RWPE1 (cell line): Measurements from ENCODE around the gene P2RX5.

Experiments
- CTCF ChIA-PET: fragments of 350-600 bp; sonication (Branson Sonifier 250); formaldehyde crosslinking; extraction: SDS; loops from one replicate; lab custom pipeline; 2021; lab: Yijun Ruan, JAX
- POLR2A ChIA-PET: fragments of 400-600 bp; formaldehyde crosslinking; extraction: SDS; loops from one replicate; lab custom pipeline; 2020; ENCODE audit warnings: antibody characterized with exemption; ENCODE audit not compliant: low non-redundant PET; lab: Yijun Ruan, JAX
- DNase-seq: peaks from one replicate; pipeline ENCODE4 v3.0.0; 2012; ENCODE audit warnings: low spot score
- H3K27ac ChIP-seq: fragments of 450-650 bp; 2 replicates; pipeline ENCODE4 v1.5.1; 2017
- CTCF ChIP-seq: fragments of 450-650 bp; conservative IDR thresholded peaks from 2 replicates; pipeline ENCODE4 v1.5.1; 2017; ENCODE audit warnings: low read depth, mild to moderate bottlenecking

P2RX5 gene

DNA sequence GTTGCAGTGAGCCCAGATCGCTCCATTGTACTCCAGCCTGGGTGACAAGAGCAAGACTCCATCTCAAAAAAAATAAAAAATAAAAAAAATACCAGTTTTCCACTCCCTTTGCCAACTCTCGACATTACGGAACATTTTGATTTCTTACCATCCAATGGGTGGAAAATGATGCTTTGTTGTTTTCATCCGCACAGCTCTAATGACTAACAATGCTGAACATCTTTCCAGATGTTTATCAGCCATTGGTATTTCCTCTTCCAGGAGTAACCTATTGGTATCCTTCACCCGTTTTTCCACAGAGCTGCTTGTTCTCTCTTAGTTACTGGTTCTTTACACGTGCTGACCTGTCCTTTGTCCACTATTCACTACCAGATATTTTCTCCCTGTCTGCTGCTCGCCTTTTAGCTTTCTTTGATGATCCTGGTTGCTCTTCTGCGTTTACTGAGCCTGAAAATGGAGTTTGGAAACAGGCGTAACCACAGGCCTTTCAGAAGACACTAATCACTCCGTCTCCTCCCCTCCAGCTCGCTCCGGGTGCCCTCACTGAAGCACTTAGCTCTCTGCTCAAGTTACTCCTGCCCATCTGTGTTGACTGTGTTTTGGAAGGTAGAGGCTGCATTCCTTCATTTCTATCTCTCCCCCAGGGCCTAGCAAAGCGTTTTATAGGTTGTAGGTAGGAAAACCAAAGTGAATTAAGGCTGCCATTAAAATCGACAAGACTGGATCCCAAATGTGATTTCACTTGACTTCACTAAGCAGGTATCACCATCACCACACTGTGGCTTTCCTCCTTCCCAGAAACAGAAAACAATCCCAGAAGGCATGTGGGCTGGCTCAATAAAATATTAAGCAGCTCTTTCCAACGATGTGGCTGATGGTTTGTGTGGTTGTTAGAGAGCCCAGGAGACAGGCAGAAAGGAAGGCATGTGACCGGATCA is 68.9 kb downstream of the P2RX5 start:
- CTCF ChIA-PET, result interaction anchor here (0.6 kb wide), 3 partner anchors 15 to 175 kb away, joined by 3 to 5 read pairs (median 4); no protein-coding TSS in a partner anchor
- POLR2A ChIA-PET, result interaction anchor here (0.8 kb wide), 1 partner anchor 9 kb away, joined by 3 read pairs; the partner anchor contains the start of genes CTNS and SHPK
- DNase-seq, result no peak
- no peak for TF ChIP-seq CTCF
- no peak overlapping the region for H3K27ac ChIP-seq
